Calu3 (cell line): Measurements from ENCODE around the gene PPP1R9B. TPM values are rescaled to one million over a fixed set of nuclear protein-coding genes. Genes with fewer than 3 reads are reported as not detected.
A peak's percentile ranks its signal among the peaks of the same experiment; 100 is the strongest.

Experiments
- Bru-seq: library from RNA; stranded (reverse); fragments of 400-500 nt; gene quantifications from one replicate; lab custom pipeline; 2021; lab: Mats Ljungman, UMichigan
- BruChase-seq, 2 experiments: library from RNA; stranded (reverse); fragments of 400-500 nt; gene quantifications; one replicate each; lab custom pipeline; 2021; lab: Mats Ljungman, UMichigan
- BruUV-seq: library from RNA; stranded (reverse); fragments of 400-500 nt; replicated peaks from 2 replicates; lab custom pipeline; 2021; lab: Mats Ljungman, UMichigan
- CTCF ChIA-PET: fragments of 300-600 bp; sonication (Branson Sonifier 250); formaldehyde crosslinking; loops from one replicate; lab custom pipeline; 2022; ENCODE audit warnings: antibody characterized with exemption; lab: Charles Lee
- DNase-seq: peaks from one replicate; pipeline ENCODE4 v3.0.0; 2022
- H3K27ac Mint-ChIP-seq: one replicate; pipeline ENCODE4 v1.8.0; 2022; ENCODE audit warnings: mixed read lengths; ENCODE audit not compliant: unreplicated experiment
- H3K27me3 Mint-ChIP-seq: one replicate; pipeline ENCODE4 v1.8.0; 2022; ENCODE audit warnings: mixed read lengths; ENCODE audit not compliant: unreplicated experiment
- H3K36me3 Mint-ChIP-seq: one replicate; pipeline ENCODE4 v1.8.0; 2022; ENCODE audit warnings: mild to moderate bottlenecking, moderate library complexity, mixed read lengths; ENCODE audit not compliant: insufficient read depth, unreplicated experiment
- H3K4me1 Mint-ChIP-seq: one replicate; pipeline ENCODE4 v1.8.0; 2022; ENCODE audit warnings: mild to moderate bottlenecking, low read depth, mixed read lengths; ENCODE audit not compliant: unreplicated experiment
- H3K4me3 Mint-ChIP-seq: one replicate; pipeline ENCODE4 v1.8.0; 2022; ENCODE audit warnings: mild to moderate bottlenecking, low read depth, moderate library complexity, mixed read lengths; ENCODE audit not compliant: unreplicated experiment
- H3K9me3 Mint-ChIP-seq: one replicate; pipeline ENCODE4 v1.8.0; 2022; ENCODE audit warnings: low read depth, mixed read lengths; ENCODE audit not compliant: unreplicated experiment
- CTCF ChIP-seq: fragments of 200-600 bp; IDR thresholded peaks from one replicate; pipeline ENCODE4 v1.8.0; 2022; ENCODE audit warnings: antibody characterized with exemption; ENCODE audit not compliant: unreplicated experiment
- intact Hi-C: fragments of 100-400 bp; cut with micrococcal nuclease; formaldehyde crosslinking; loops from one replicate; pipeline ENCODE4 v1.10.0; 2022; ENCODE audit not compliant: unreplicated experiment
- long read RNA-seq: library from polyadenylated mRNA; stranded (forward); transcript quantifications from one replicate; pipeline ENCODE4 v2.0.0, GENCODE V29; 2022
- total RNA-seq: library from RNA; stranded (reverse); gene quantifications from 2 replicates; pipeline ENCODE4 v1.2.3, GENCODE V29; 2022

Gene PPP1R9B
- total RNA-seq: 74.3 and 89.7 TPM in 2 replicates
- percentile 67 among the genes with signal in this experiment for Bru-seq, nascent RNA
- BruChase-seq, experiment 1, labeled RNA remaining after a 6-hour chase: percentile 89 among the genes with signal in this experiment
- percentile 85 among the genes with signal in this experiment for BruChase-seq, experiment 2, labeled RNA remaining after a 2-hour chase
- long read RNA-seq, partial matches to known transcripts: 0 of 23 reads
- long read RNA-seq, other reads (novel, unspliced or antisense): 23 of 23 reads

GRCh38 chr17:50150354-50151040 is at the start of gene PPP1R9B:
PPP1R9B (minus strand) TSS chr17:50150677; CDS start chr17:50150513, 164 bp downstream.
- Mint-ChIP-seq H3K36me3 (peaks cover 58% of the 10 kb centered on the region), H3K4me3 (peak within 1 kb of the TSS; percentile 83), H3K27me3 (no peaks in the 10 kb centered on the region), H3K27ac (peak within 1 kb of the TSS; percentile 58), H3K9me3 (no peaks in the 10 kb centered on the region), H3K4me1 (peaks cover 66% of the 10 kb centered on the region)
- CTCF ChIA-PET: interaction anchor here (0.6 to 1.9 kb wide), 7 partner anchors 9 to 176 kb away, joined by 3 to 11 read pairs (median 4); partner anchors contain the start of gene SGCA
- no peak for TF ChIP-seq CTCF
- intact Hi-C loops: no loop called here
- no peak for DNase-seq
- no TSS peak for BruUV-seq

GRCh38 chr17:50199803-50200456 is 49.5 kb upstream of the PPP1R9B start:
- intact Hi-C loops: loop anchor here (1.0 to 2.0 kb wide), 4 partner anchors 70 to 279 kb away; partner anchors contain the start of genes RSAD1 and TMEM92
- no peak for TF ChIP-seq CTCF
- Mint-ChIP-seq H3K36me3 (peaks cover 26% of the 10 kb centered on the region), H3K9me3 (no peaks in the 10 kb centered on the region), H3K27me3 (peaks cover 88% of the 10 kb centered on the region), H3K4me3 (peak overlapping the region; percentile 68), H3K4me1 (peaks cover 21% of the 10 kb centered on the region), H3K27ac (peak overlapping the region; percentile 31)
- CTCF ChIA-PET: interaction anchor here (0.6 to 3.9 kb wide), 33 partner anchors 10 to 667 kb away, joined by 3 to 90 read pairs (median 7); partner anchors contain the start of genes LRRC59, RSAD1 and TMEM92
- DNase-seq: peak; percentile 96
- no TSS peak for BruUV-seq

- no TSS peak for BruUV-seq
- DNase-seq: no peak
- H3K4me3 Mint-ChIP-seq: peak overlapping the region; percentile 68
- H3K36me3 Mint-ChIP-seq: peaks cover 26% of the 10 kb centered on the region
- peaks cover 88% of the 10 kb centered on the region for H3K27me3 Mint-ChIP-seq
- H3K27ac Mint-ChIP-seq: no peak overlapping the region
- peaks cover 21% of the 10 kb centered on the region for H3K4me1 Mint-ChIP-seq
- no peaks in the 10 kb centered on the region for H3K9me3 Mint-ChIP-seq
- CTCF ChIA-PET: interaction anchor here (0.6 to 3.9 kb wide), 18 partner anchors 18 to 668 kb away, joined by 3 to 90 read pairs (median 8); partner anchors contain the start of genes LRRC59 and TMEM92
- no peak for TF ChIP-seq CTCF
- intact Hi-C loops: no loop called here
Measured at GRCh38 chr17:50199211-50199802, 48.8 kb upstream of the PPP1R9B start.
